ENCODE data around the gene MED13. TPM values are rescaled to one million over a fixed set of nuclear protein-coding genes. Genes with fewer than 3 reads are reported as not detected.

Gene MED13
- total RNA-seq, 4 donors from 2014 or later = 22.8 to 114 (median 86.3) TPM

- H3K4me3 ChIP-seq = no peak overlapping the region
- no peaks in the 10 kb centered on the region for H3K4me1 ChIP-seq
- TF ChIP-seq CTCF (IDR thresholded peaks at IDR 0.05) (no peak), POLR2A (IDR thresholded peaks at IDR 0.05) (no peak)
- intact Hi-C loops (cut with DNase I; ENCODE audit: low total_unique reads) = no loop called here
- H3K36me3 ChIP-seq = no peaks in the 10 kb centered on the region
- no peaks in the 10 kb centered on the region for H3K27me3 ChIP-seq
- H3K9me3 ChIP-seq = no peaks in the 10 kb centered on the region
- H3K27ac ChIP-seq = no peak overlapping the region
- DNase-seq = no peak
These were observed 44.4 kb upstream of the MED13 start for GRCh38 chr17:62109378-62109902.

- no peak for TF ChIP-seq POLR2A (IDR thresholded peaks at IDR 0.05)
- TF ChIP-seq CTCF (IDR thresholded peaks at IDR 0.05) = no peak
- intact Hi-C loops (cut with DNase I; ENCODE audit: low total_unique reads) = no loop called here
- no peaks in the 10 kb centered on the region for H3K36me3 ChIP-seq
- no peaks in the 10 kb centered on the region for H3K4me1 ChIP-seq
- H3K27ac ChIP-seq = no peak overlapping the region
- no peak overlapping the region for H3K4me3 ChIP-seq
- DNase-seq = no peak
- no peaks in the 10 kb centered on the region for H3K27me3 ChIP-seq
- no peaks in the 10 kb centered on the region for H3K9me3 ChIP-seq
These were observed 40.8 kb upstream of the MED13 start for GRCh38 chr17:62105861-62106260.

- H3K36me3 ChIP-seq = no peaks in the 10 kb centered on the region
- no peak overlapping the region for H3K4me3 ChIP-seq
- no peaks in the 10 kb centered on the region for H3K27me3 ChIP-seq
- TF ChIP-seq CTCF (IDR thresholded peaks at IDR 0.05) (no peak), POLR2A (IDR thresholded peaks at IDR 0.05) (no peak)
- H3K4me1 ChIP-seq = no peaks in the 10 kb centered on the region
- DNase-seq = no peak
- H3K9me3 ChIP-seq = no peaks in the 10 kb centered on the region
- no peak overlapping the region for H3K27ac ChIP-seq
- intact Hi-C loops (cut with DNase I; ENCODE audit: low total_unique reads) = no loop called here
These were observed 40.3 kb upstream of the MED13 start for GRCh38 chr17:62105357-62105756.

GRCh38 chr17:62101515-62101914 is 36.4 kb upstream of the MED13 start:
- no peak for DNase-seq
- no peak overlapping the region for H3K4me3 ChIP-seq
- TF ChIP-seq POLR2A (IDR thresholded peaks at IDR 0.05) (no peak), CTCF (IDR thresholded peaks at IDR 0.05) (no peak)
- H3K4me1 ChIP-seq = no peaks in the 10 kb centered on the region
- no peaks in the 10 kb centered on the region for H3K36me3 ChIP-seq
- no peak overlapping the region for H3K27ac ChIP-seq
- H3K27me3 ChIP-seq = no peaks in the 10 kb centered on the region
- intact Hi-C loops (cut with DNase I; ENCODE audit: low total_unique reads) = no loop called here
- no peaks in the 10 kb centered on the region for H3K9me3 ChIP-seq

- H3K9me3 ChIP-seq = no peaks in the 10 kb centered on the region
- H3K27ac ChIP-seq = no peak overlapping the region
- no peak overlapping the region for H3K4me3 ChIP-seq
- no peak for DNase-seq
- intact Hi-C loops (cut with DNase I; ENCODE audit: low total_unique reads) = no loop called here
- H3K36me3 ChIP-seq = no peaks in the 10 kb centered on the region
- no peaks in the 10 kb centered on the region for H3K27me3 ChIP-seq
- TF ChIP-seq POLR2A (IDR thresholded peaks at IDR 0.05) (no peak), CTCF (IDR thresholded peaks at IDR 0.05) (no peak)
- H3K4me1 ChIP-seq = no peaks in the 10 kb centered on the region
These were observed 36.0 kb upstream of the MED13 start for GRCh38 chr17:62101090-62101489.

All from uterus (tissue), 4 donors.